Stimulated activated memory B cell treated with anti-CD40 and anti-IgM and Interleukin-4, amounts not matched to agents 10 μg/mL and 1 μg/mL and 100 μg/mL, for 72 hours (primary cell): ENCODE measurements around the gene ADPRH.

Source experiments
- ATAC-seq: fragments of 150-1000 bp; cut with Tn5 transposase; 2 replicates; pipeline ENCODE4 v1.10.0; 2021
- H3K27ac Mint-ChIP-seq: one replicate; pipeline ENCODE4 v1.8.0; 2022; ENCODE audit warnings: mild to moderate bottlenecking, mixed read lengths
- H3K27me3 Mint-ChIP-seq: one replicate; pipeline ENCODE4 v1.8.0; 2022; ENCODE audit warnings: mixed read lengths
- H3K36me3 Mint-ChIP-seq: one replicate; pipeline ENCODE4 v1.8.0; 2022; ENCODE audit warnings: mixed read lengths
- H3K4me1 Mint-ChIP-seq: one replicate; pipeline ENCODE4 v1.8.0; 2022; ENCODE audit warnings: mixed read lengths
- H3K4me3 Mint-ChIP-seq: one replicate; pipeline ENCODE4 v1.8.0; 2022; ENCODE audit warnings: mild to moderate bottlenecking, moderate library complexity, mixed read lengths
- H3K9me3 Mint-ChIP-seq: one replicate; pipeline ENCODE4 v1.8.0; 2022; ENCODE audit warnings: mixed read lengths

Gene ADPRH

GRCh38 chr3:119625451-119626153, 46.3 kb downstream of the ADPRH start:
- Mint-ChIP-seq H3K27ac (peak overlapping the region; percentile 98), H3K4me3 (no peak overlapping the region)

DNA sequence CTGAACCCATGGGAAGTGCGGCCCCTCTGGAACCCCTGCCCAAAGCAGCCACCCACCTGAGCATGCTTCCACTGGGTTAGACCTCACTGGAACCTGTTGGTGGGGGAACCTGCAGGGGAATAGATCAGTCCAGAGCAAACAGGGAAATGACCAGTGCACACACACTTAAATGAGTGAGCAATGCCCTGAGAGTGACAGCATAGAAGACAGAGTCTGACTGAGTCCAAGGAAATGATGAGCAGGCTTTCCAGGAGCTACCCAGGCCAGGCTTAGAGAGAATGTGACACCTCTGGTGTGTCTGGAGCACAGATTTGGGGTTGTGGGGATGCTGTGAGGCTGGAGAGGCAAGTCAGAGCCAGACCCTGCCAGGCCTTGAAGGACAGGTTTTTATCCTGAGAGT, 46.9 kb downstream of the ADPRH start:
- Mint-ChIP-seq H3K27ac (peak overlapping the region; percentile 98), H3K9me3 (no peaks in the 10 kb centered on the region)
- ATAC-seq = no peak

More at GRCh38 chr3:119625451-119626153, 46.3 kb downstream of the ADPRH start:
- H3K27me3 Mint-ChIP-seq = no peaks in the 10 kb centered on the region
- no peaks in the 10 kb centered on the region for H3K9me3 Mint-ChIP-seq
- H3K36me3 Mint-ChIP-seq = peaks cover 16% of the 10 kb centered on the region
- no peak for ATAC-seq
- peaks cover 55% of the 10 kb centered on the region for H3K4me1 Mint-ChIP-seq

GRCh38 chr3:119627461-119627860, 48.2 kb downstream of the ADPRH start:
- peaks cover 16% of the 10 kb centered on the region for H3K36me3 Mint-ChIP-seq
- peak overlapping the region; percentile 98 for H3K27ac Mint-ChIP-seq
- no peaks in the 10 kb centered on the region for H3K27me3 Mint-ChIP-seq
- H3K9me3 Mint-ChIP-seq = no peaks in the 10 kb centered on the region
- peak; percentile 34 for ATAC-seq
- H3K4me1 Mint-ChIP-seq = peaks cover 60% of the 10 kb centered on the region
- H3K4me3 Mint-ChIP-seq = peak overlapping the region; percentile 62

More for the DNA sequence above, 46.9 kb downstream of the ADPRH start:
- Mint-ChIP-seq H3K36me3 (peaks cover 16% of the 10 kb centered on the region), H3K27me3 (no peaks in the 10 kb centered on the region), H3K4me3 (no peak overlapping the region), H3K4me1 (peaks cover 60% of the 10 kb centered on the region)

GRCh38 chr3:119628390-119628789, 49.1 kb downstream of the ADPRH start:
- no peaks in the 10 kb centered on the region for H3K27me3 Mint-ChIP-seq
- ATAC-seq = peak; percentile 96
- peaks cover 16% of the 10 kb centered on the region for H3K36me3 Mint-ChIP-seq
- peak overlapping the region; percentile 98 for H3K27ac Mint-ChIP-seq
- H3K9me3 Mint-ChIP-seq = no peaks in the 10 kb centered on the region
- H3K4me1 Mint-ChIP-seq = peaks cover 68% of the 10 kb centered on the region
- peak overlapping the region; percentile 58 for H3K4me3 Mint-ChIP-seq

- H3K4me1 Mint-ChIP-seq = peaks cover 72% of the 10 kb centered on the region
- peak; percentile 77 for ATAC-seq
- peak overlapping the region; percentile 98 for H3K27ac Mint-ChIP-seq
- H3K36me3 Mint-ChIP-seq = peaks cover 16% of the 10 kb centered on the region
- no peaks in the 10 kb centered on the region for H3K27me3 Mint-ChIP-seq
- H3K4me3 Mint-ChIP-seq = peak overlapping the region; percentile 58
- no peaks in the 10 kb centered on the region for H3K9me3 Mint-ChIP-seq
Observed at GRCh38 chr3:119628816-119629445, 49.6 kb downstream of the ADPRH start.

DNA sequence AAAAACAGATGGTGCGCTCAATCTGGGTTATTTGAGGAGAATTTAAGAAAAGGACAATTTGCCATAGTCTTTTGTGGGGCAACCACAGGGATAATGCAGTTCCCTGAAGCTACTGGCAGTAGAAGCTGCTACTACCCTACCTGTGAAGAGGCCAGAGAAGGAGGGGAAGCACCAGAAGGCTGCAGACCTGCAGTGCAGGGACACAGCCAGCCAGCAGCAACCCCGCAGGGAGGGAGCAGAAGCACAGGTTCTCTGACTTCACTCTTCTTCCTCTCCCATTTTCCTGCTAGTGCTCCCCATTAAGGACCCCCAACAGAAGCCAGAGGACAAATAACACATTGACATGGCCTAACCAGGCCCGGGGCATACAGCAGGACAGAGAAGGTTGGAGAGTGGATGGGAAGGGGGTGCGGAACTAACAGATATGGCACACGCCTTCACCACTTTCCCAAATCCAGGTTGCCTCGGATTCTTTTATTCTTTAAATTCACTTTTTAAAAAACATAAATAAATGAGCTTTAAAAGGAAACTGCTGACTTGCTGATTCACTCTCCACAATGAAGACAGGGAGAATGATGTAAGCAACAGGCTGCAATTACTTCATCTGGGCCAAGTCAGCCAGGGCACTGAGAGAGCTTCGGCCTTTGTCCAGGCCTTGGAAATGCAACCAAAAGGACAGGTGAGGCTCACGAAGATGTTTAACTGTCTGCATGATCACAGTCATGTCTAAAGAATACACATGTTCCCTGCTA, 51.0 kb downstream of the ADPRH start:
- Mint-ChIP-seq H3K27ac (peak overlapping the region; percentile 98), H3K27me3 (no peaks in the 10 kb centered on the region), H3K36me3 (peaks cover 12% of the 10 kb centered on the region), H3K4me1 (peaks cover 71% of the 10 kb centered on the region), H3K9me3 (no peaks in the 10 kb centered on the region), H3K4me3 (no peak overlapping the region)
- ATAC-seq = no peak

- Mint-ChIP-seq H3K4me1 (peaks cover 65% of the 10 kb centered on the region), H3K27ac (peak overlapping the region; percentile 98)
Observed at GRCh38 chr3:119630880-119631329, 51.6 kb downstream of the ADPRH start.

DNA sequence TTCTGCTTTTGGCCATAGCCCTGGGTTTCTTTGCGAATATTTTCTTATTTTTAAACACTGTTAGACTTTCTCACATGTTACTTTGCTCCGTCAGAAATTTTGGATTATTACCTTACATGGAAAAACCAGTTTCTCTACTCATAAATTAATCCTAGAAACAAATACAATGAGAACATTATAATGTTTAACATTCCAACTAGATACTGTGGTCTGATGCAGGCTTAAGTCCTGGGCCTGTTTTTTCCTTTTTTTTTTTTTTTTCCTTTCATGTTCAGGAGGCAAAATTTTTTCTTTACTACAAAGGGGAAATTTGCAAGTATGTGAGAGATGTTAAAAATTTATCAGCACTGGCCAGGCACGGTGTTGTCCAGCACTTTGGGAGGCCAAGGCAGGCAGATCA, 52.2 kb downstream of the ADPRH start:
- Mint-ChIP-seq H3K27me3 (no peaks in the 10 kb centered on the region), H3K4me1 (peaks cover 64% of the 10 kb centered on the region), H3K27ac (no peak overlapping the region), H3K36me3 (no peaks in the 10 kb centered on the region), H3K4me3 (no peak overlapping the region), H3K9me3 (no peaks in the 10 kb centered on the region)
- ATAC-seq = no peak

More at GRCh38 chr3:119630880-119631329, 51.6 kb downstream of the ADPRH start:
- no peaks in the 10 kb centered on the region for H3K9me3 Mint-ChIP-seq
- no peak for ATAC-seq
- no peak overlapping the region for H3K4me3 Mint-ChIP-seq
- H3K36me3 Mint-ChIP-seq = peaks cover 6% of the 10 kb centered on the region
- H3K27me3 Mint-ChIP-seq = no peaks in the 10 kb centered on the region

- H3K36me3 Mint-ChIP-seq = no peaks in the 10 kb centered on the region
- peaks cover 67% of the 10 kb centered on the region for H3K4me1 Mint-ChIP-seq
- no peak overlapping the region for H3K4me3 Mint-ChIP-seq
- no peak for ATAC-seq
- no peaks in the 10 kb centered on the region for H3K9me3 Mint-ChIP-seq
- H3K27ac Mint-ChIP-seq = no peak overlapping the region
- H3K27me3 Mint-ChIP-seq = no peaks in the 10 kb centered on the region
Observed at GRCh38 chr3:119632216-119632615, 52.9 kb downstream of the ADPRH start.

DNA sequence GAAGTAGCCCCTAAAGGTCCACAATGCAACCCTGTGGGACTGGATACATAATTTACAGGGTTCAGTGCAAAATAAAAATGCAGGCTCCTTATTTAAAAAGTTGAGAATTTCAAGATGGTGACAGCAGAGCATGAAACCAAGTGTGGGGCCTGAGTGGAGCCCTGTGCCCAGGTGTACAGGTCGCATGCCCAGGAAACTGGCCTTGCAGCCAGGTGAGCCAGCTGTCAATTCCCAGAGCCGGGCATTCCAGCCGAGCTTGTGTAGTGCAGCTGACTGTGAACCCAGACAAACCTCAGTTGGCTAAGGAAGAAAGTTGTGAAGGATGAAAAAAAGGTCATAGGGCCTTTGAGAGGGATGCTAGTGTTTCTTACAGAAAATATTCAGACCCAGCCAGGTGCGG, 53.5 kb downstream of the ADPRH start:
- H3K4me3 Mint-ChIP-seq = no peak overlapping the region
- ATAC-seq = no peak
- H3K9me3 Mint-ChIP-seq = no peaks in the 10 kb centered on the region
- H3K27me3 Mint-ChIP-seq = no peaks in the 10 kb centered on the region
- H3K4me1 Mint-ChIP-seq = peaks cover 67% of the 10 kb centered on the region
- no peaks in the 10 kb centered on the region for H3K36me3 Mint-ChIP-seq
- H3K27ac Mint-ChIP-seq = no peak overlapping the region

GRCh38 chr3:119635719-119636118, 56.4 kb downstream of the ADPRH start:
- Mint-ChIP-seq H3K36me3 (peaks cover 13% of the 10 kb centered on the region), H3K27me3 (no peaks in the 10 kb centered on the region), H3K4me1 (peaks cover 65% of the 10 kb centered on the region), H3K4me3 (no peak overlapping the region), H3K27ac (peak overlapping the region; percentile 100), H3K9me3 (no peaks in the 10 kb centered on the region)
- no peak for ATAC-seq

GRCh38 chr3:119636249-119636648, 57.0 kb downstream of the ADPRH start:
- Mint-ChIP-seq H3K27ac (peak overlapping the region; percentile 100), H3K4me1 (peaks cover 61% of the 10 kb centered on the region), H3K9me3 (no peaks in the 10 kb centered on the region), H3K4me3 (no peak overlapping the region), H3K27me3 (no peaks in the 10 kb centered on the region), H3K36me3 (peaks cover 18% of the 10 kb centered on the region)
- no peak for ATAC-seq

DNA sequence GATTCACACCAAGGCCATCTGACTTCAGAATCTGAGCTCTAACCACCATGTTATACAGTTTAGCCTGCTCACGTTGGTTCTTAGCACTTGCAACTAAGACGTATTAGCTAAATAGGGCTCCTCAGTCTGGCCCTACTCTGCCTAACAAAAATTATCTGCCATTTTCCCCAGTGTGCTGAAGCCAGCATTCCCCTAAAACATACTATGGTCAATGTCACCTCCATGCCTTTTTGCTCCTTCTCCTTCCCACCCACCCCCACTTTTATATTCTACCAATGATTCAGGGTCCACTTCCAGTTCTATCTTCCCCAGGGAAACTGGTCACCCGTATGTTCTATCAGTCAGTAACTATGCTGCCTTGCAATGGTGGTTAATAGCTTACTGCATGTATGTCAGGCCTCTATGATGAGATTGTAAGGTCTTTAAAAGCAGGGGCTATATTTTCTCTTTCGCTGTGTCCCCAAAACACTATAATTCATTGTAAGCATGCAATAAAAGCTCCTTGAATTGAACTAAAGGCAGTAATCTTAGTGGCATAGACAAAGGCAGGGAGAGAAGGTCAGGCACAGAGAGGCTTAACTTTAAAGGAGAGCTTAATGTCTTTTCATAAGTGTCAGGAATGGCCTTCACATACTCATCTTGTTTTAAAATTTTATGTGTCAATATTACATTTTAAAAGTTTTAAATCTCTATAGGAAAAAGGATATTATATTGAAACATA, 57.8 kb downstream of the ADPRH start:
- peaks cover 22% of the 10 kb centered on the region for H3K36me3 Mint-ChIP-seq
- H3K9me3 Mint-ChIP-seq = no peaks in the 10 kb centered on the region
- H3K4me3 Mint-ChIP-seq = no peak overlapping the region
- peaks cover 61% of the 10 kb centered on the region for H3K4me1 Mint-ChIP-seq
- ATAC-seq = no peak
- H3K27ac Mint-ChIP-seq = peak overlapping the region; percentile 100
- no peaks in the 10 kb centered on the region for H3K27me3 Mint-ChIP-seq

- ATAC-seq = peak; percentile 75
- H3K36me3 Mint-ChIP-seq = peaks cover 22% of the 10 kb centered on the region
- H3K4me3 Mint-ChIP-seq = peak overlapping the region; percentile 77
- no peaks in the 10 kb centered on the region for H3K27me3 Mint-ChIP-seq
- peak overlapping the region; percentile 100 for H3K27ac Mint-ChIP-seq
- H3K9me3 Mint-ChIP-seq = no peaks in the 10 kb centered on the region
- H3K4me1 Mint-ChIP-seq = peaks cover 58% of the 10 kb centered on the region
Observed at GRCh38 chr3:119637679-119638477, 58.6 kb downstream of the ADPRH start.
